Astrocyte (in vitro differentiated cells and primary cell): ENCODE data around the gene SEMA6D. TPM values are rescaled to one million over a fixed set of nuclear protein-coding genes. Genes with fewer than 3 reads are reported as not detected.

Experiments
- DNase-seq: peaks from one replicate; pipeline ENCODE4 v3.0.0-alpha.2; 2010; ENCODE audit warnings: low read depth
- FAIRE-seq: peaks from 2 replicates; lab custom pipeline; 2011; peaks lifted over from hg19 to GRCh38; lab: Jason Lieb, UNC
- H2AFZ ChIP-seq: 2 replicates; pipeline ENCODE4 v1.6.0; 2012; ENCODE audit warnings: low read depth, low read length, inconsistent platforms
- H3K27ac ChIP-seq: 2 replicates; pipeline ENCODE4 v1.5.1; 2011; ENCODE audit warnings: low read depth, low read length, inconsistent platforms
- H3K27me3 ChIP-seq: 2 replicates; pipeline ENCODE4 v1.6.0; 2011; ENCODE audit warnings: low read length, inconsistent platforms; ENCODE audit not compliant: insufficient read depth
- H3K36me3 ChIP-seq: 2 replicates; pipeline ENCODE4 v1.5.1; 2011; ENCODE audit warnings: low read length, inconsistent platforms; ENCODE audit not compliant: insufficient read depth
- H3K4me1 ChIP-seq: 2 replicates; pipeline ENCODE4 v1.5.1; 2011; ENCODE audit warnings: low read length, inconsistent platforms; ENCODE audit not compliant: insufficient read depth
- H3K4me2 ChIP-seq: 2 replicates; pipeline ENCODE4 v1.6.0; 2012; ENCODE audit warnings: low read length, inconsistent platforms
- H3K4me3 ChIP-seq: 2 replicates; pipeline ENCODE4 v1.5.1; 2011; ENCODE audit warnings: low read depth, mild to moderate bottlenecking, low read length, inconsistent platforms; ENCODE audit not compliant: insufficient read depth
- H3K79me2 ChIP-seq: 2 replicates; pipeline ENCODE4 v1.6.0; 2012; ENCODE audit warnings: mild to moderate bottlenecking, low read length, inconsistent platforms; ENCODE audit not compliant: insufficient read depth
- H3K9ac ChIP-seq: 2 replicates; pipeline ENCODE4 v1.6.0; 2012; ENCODE audit warnings: mild to moderate bottlenecking, low read length, inconsistent platforms
- H3K9me3 ChIP-seq: 2 replicates; pipeline ENCODE4 v1.5.1; 2012; ENCODE audit warnings: low read depth, mild to moderate bottlenecking, low read length, inconsistent platforms; ENCODE audit not compliant: insufficient read depth
- H4K20me1 ChIP-seq: 2 replicates; pipeline ENCODE4 v1.6.0; 2012; ENCODE audit warnings: low read length, inconsistent platforms; ENCODE audit not compliant: insufficient read depth
- H3K27ac Mint-ChIP-seq: one replicate; pipeline ENCODE4 v1.8.0; 2021; ENCODE audit warnings: mild to moderate bottlenecking, mixed read lengths; ENCODE audit not compliant: unreplicated experiment
- H3K27me3 Mint-ChIP-seq: one replicate; pipeline ENCODE4 v1.8.0; 2021; ENCODE audit warnings: low read depth, mixed read lengths; ENCODE audit not compliant: unreplicated experiment
- H3K36me3 Mint-ChIP-seq: one replicate; pipeline ENCODE4 v1.8.0; 2021; ENCODE audit warnings: low read depth, mixed read lengths; ENCODE audit not compliant: unreplicated experiment
- H3K4me1 Mint-ChIP-seq: one replicate; pipeline ENCODE4 v1.8.0; 2021; ENCODE audit warnings: low read depth, mixed read lengths; ENCODE audit not compliant: unreplicated experiment
- H3K4me3 Mint-ChIP-seq: one replicate; pipeline ENCODE4 v1.8.0; 2021; ENCODE audit warnings: mild to moderate bottlenecking, moderate library complexity, mixed read lengths; ENCODE audit not compliant: unreplicated experiment
- H3K9me3 Mint-ChIP-seq: one replicate; pipeline ENCODE4 v1.8.0; 2021; ENCODE audit warnings: mild to moderate bottlenecking, mixed read lengths; ENCODE audit not compliant: unreplicated experiment
- CTCF ChIP-seq: IDR thresholded peaks from 2 replicates; pipeline ENCODE4 v1.5.1; 2011; ENCODE audit warnings: low read depth, mild to moderate bottlenecking, inconsistent platforms, low read length, moderate library complexity; ENCODE audit not compliant: insufficient read depth
- EZH2 ChIP-seq: IDR thresholded peaks from 2 replicates; pipeline ENCODE4 v1.6.1; 2012; ENCODE audit warnings: mild to moderate bottlenecking, low read length, inconsistent platforms; ENCODE audit not compliant: insufficient read depth
- total RNA-seq: library from RNA; stranded (reverse); gene quantifications from 2 replicates; pipeline ENCODE4 v1.2.1, GENCODE V29; 2021

Gene SEMA6D
- total RNA-seq, 1 donor from 2014 or later, result 1.5 TPM

GRCh38 chr15:47727676-47728075, 10.4 kb downstream of the SEMA6D start:
- Histone ChIP-seq H3K27me3 (no peaks in the 10 kb centered on the region), H3K27ac (no peak overlapping the region), H3K9ac (no peak overlapping the region), H3K9me3 (no peaks in the 10 kb centered on the region), H2AFZ (no peak overlapping the region), H3K79me2 (no peaks in the 10 kb centered on the region), H3K4me3 (no peak overlapping the region), H3K36me3 (no peaks in the 10 kb centered on the region), H4K20me1 (no peaks in the 10 kb centered on the region), H3K4me1 (no peaks in the 10 kb centered on the region), H3K4me2 (no peak overlapping the region)
- Mint-ChIP-seq H3K27ac (no peak overlapping the region), H3K4me1 (no peaks in the 10 kb centered on the region), H3K4me3 (no peak overlapping the region), H3K9me3 (peaks cover 2% of the 10 kb centered on the region), H3K36me3 (no peaks in the 10 kb centered on the region), H3K27me3 (peaks cover 13% of the 10 kb centered on the region)
- DNase-seq (no peak), FAIRE-seq (no peak)
- no peak for TF ChIP-seq CTCF
- TF ChIP-seq EZH2, result no peak

- Histone ChIP-seq H3K4me1 (no peaks in the 10 kb centered on the region), H3K27me3 (no peaks in the 10 kb centered on the region), H3K9ac (no peak overlapping the region), H3K79me2 (no peaks in the 10 kb centered on the region), H4K20me1 (no peaks in the 10 kb centered on the region), H3K36me3 (no peaks in the 10 kb centered on the region), H2AFZ (no peak overlapping the region), H3K9me3 (no peaks in the 10 kb centered on the region), H3K4me3 (no peak overlapping the region), H3K27ac (no peak overlapping the region), H3K4me2 (no peak overlapping the region)
- Mint-ChIP-seq H3K9me3 (peaks cover 2% of the 10 kb centered on the region), H3K4me1 (no peaks in the 10 kb centered on the region), H3K36me3 (no peaks in the 10 kb centered on the region), H3K27me3 (peaks cover 9% of the 10 kb centered on the region), H3K27ac (no peak overlapping the region), H3K4me3 (no peak overlapping the region)
- TF ChIP-seq EZH2 (no peak), CTCF (no peak)
- FAIRE-seq (no peak), DNase-seq (no peak)
These were observed 11.1 kb downstream of the SEMA6D start for GRCh38 chr15:47728426-47728825.

- peaks cover 2% of the 10 kb centered on the region for H3K9me3 Mint-ChIP-seq
- Histone ChIP-seq H3K27ac (no peak overlapping the region), H3K36me3 (no peaks in the 10 kb centered on the region), H3K4me2 (no peak overlapping the region), H3K79me2 (no peaks in the 10 kb centered on the region), H3K9me3 (no peaks in the 10 kb centered on the region), H3K4me3 (no peak overlapping the region), H3K27me3 (no peaks in the 10 kb centered on the region), H2AFZ (no peak overlapping the region), H3K4me1 (no peaks in the 10 kb centered on the region), H4K20me1 (no peaks in the 10 kb centered on the region), H3K9ac (no peak overlapping the region)
- TF ChIP-seq CTCF (no peak), EZH2 (no peak)
- H3K4me1 Mint-ChIP-seq, result no peaks in the 10 kb centered on the region
- no peak for DNase-seq
- no peak overlapping the region for H3K27ac Mint-ChIP-seq
- H3K36me3 Mint-ChIP-seq, result no peaks in the 10 kb centered on the region
- H3K4me3 Mint-ChIP-seq, result no peak overlapping the region
- peaks cover 9% of the 10 kb centered on the region for H3K27me3 Mint-ChIP-seq
- FAIRE-seq, result no peak
These were observed 11.6 kb downstream of the SEMA6D start for GRCh38 chr15:47728886-47729285.
